Endothelial cell of umbilical vein (primary cell): ENCODE results near the gene DLX1.

Experiments used
- CTCF ChIP-seq, 2 donors: IDR thresholded peaks; 1 replicate in 1 of 2; 2 replicates in 1 of 2; pipeline ENCODE4 v1.5.1; 2011; ENCODE audit warnings: low read length in 2 of 2, mild to moderate bottlenecking in 2 of 2, moderate library complexity in 2 of 2, control low read depth in 1 of 2, inconsistent platforms in 1 of 2, low read depth in 1 of 2; ENCODE audit not compliant: insufficient read depth in 1 of 2; ENCODE audit errors: extremely low read depth in 1 of 2
- EZH2 ChIP-seq: IDR thresholded peaks from 2 replicates; pipeline ENCODE4 v1.6.1; 2012; ENCODE audit warnings: borderline replicate concordance, low read depth, mild to moderate bottlenecking, moderate library complexity, low read length, inconsistent platforms; ENCODE audit not compliant: severe bottlenecking
- FOS ChIP-seq: IDR thresholded peaks from 2 replicates; pipeline ENCODE4 v1.6.1; 2011; ENCODE audit warnings: mild to moderate bottlenecking, low read length, moderate library complexity, borderline replicate concordance; ENCODE audit not compliant: insufficient read depth
- GATA2 ChIP-seq: IDR thresholded peaks from 2 replicates; pipeline ENCODE4 v1.7.0; 2011; ENCODE audit warnings: low read depth, mild to moderate bottlenecking, moderate library complexity, mixed read lengths, low read length; ENCODE audit not compliant: insufficient read length, insufficient read depth
- JUN ChIP-seq: IDR thresholded peaks from 2 replicates; pipeline ENCODE4 v1.6.1; 2011; ENCODE audit warnings: borderline replicate concordance, low read depth; ENCODE audit not compliant: insufficient read length, insufficient read depth
- MAX ChIP-seq: IDR thresholded peaks from 2 replicates; pipeline ENCODE4 v1.6.1; 2011; ENCODE audit not compliant: insufficient read depth, insufficient read length
- POLR2A ChIP-seq: IDR thresholded peaks from 2 replicates; pipeline ENCODE4 v1.6.1; 2012; ENCODE audit warnings: low read depth, mild to moderate bottlenecking, control low read depth, low read length
- POLR2AphosphoS5 ChIP-seq: IDR thresholded peaks from 2 replicates; pipeline ENCODE4 v1.6.1; 2012; ENCODE audit warnings: low read depth, mild to moderate bottlenecking, control low read depth, low read length, moderate library complexity; ENCODE audit not compliant: insufficient read depth

- TF ChIP-seq POLR2AphosphoS5 (no peak), CTCF (IDR thresholded peaks at IDR 0.05; ENCODE audit: extremely low read depth in 1 of 2, insufficient read depth in 1 of 2, low read depth in 1 of 2, low read length in 2 of 2) (no peak), FOS (no peak), POLR2A (no peak), EZH2 (no peak), GATA2 (no peak), MAX (no peak), JUN (no peak)
Observed at GRCh38 chr2:172082105-172082943, 3.0 kb upstream of the DLX1 start.
